Measurements from ENCODE around the gene CRADD.

The CRADD gene
- long read RNA-seq, transcript CRADD-201 (3 exons, 1,169 nt): major isoform, 46 of 51 reads
- long read RNA-seq, partial matches to known transcripts: 1 of 51 reads
- long read RNA-seq, other reads (novel, unspliced or antisense): 4 of 51 reads

DNA sequence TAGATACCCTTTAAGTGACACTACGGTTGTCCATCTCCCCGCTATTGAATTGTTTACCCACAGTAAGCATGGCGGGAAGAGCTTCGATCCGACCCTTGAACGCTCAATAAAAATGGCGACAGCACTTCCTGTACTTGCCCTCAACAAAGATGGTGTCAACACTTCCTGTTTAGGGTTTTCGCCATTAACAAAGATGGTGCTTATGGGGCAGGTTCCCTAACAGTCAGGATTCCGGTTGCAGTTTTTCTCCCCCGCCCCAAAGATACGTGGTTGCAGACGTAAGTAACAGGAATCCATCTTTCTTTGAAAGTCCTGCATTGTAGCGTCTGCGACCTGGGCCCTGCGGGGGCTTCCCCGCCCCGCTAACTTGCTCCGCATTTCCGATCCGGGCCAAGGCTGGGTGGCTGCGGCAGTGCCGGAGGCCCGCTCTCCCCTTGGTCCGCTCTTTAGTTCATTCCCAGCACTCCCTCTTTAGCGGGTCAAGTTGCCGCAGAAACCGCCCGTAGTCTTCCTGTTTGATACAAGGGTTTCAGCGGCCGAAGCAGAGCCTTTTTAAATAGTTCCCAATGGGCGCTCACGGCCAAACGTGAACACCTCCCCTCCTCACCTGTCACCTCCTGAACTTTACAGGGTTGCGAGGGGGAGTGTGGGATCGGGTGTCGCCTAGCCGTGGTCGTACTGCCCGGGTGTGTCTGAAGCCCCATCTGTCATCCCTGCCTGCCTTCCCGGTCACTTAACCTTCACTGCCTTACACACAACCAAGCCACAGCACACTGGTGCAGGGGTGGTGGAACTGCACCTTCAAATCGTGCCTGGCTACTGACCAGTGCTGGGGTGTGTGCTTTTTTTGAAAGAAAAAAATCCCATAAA is at the start of gene CRADD:
CRADD (plus strand) TSS at position 181 of the 870 bp plus-strand sequence.
- TF ChIP-seq GABPA (IDR thresholded peaks at IDR 0.05; ENCODE audit: low read depth): peak; percentile 84
- TF ChIP-seq POLR2AphosphoS5 (IDR thresholded peaks at IDR 0.05; ENCODE audit: low read depth): peak; percentile 88; the same call in 1 of the 2 replicates
- TF ChIP-seq, protein P1, sequence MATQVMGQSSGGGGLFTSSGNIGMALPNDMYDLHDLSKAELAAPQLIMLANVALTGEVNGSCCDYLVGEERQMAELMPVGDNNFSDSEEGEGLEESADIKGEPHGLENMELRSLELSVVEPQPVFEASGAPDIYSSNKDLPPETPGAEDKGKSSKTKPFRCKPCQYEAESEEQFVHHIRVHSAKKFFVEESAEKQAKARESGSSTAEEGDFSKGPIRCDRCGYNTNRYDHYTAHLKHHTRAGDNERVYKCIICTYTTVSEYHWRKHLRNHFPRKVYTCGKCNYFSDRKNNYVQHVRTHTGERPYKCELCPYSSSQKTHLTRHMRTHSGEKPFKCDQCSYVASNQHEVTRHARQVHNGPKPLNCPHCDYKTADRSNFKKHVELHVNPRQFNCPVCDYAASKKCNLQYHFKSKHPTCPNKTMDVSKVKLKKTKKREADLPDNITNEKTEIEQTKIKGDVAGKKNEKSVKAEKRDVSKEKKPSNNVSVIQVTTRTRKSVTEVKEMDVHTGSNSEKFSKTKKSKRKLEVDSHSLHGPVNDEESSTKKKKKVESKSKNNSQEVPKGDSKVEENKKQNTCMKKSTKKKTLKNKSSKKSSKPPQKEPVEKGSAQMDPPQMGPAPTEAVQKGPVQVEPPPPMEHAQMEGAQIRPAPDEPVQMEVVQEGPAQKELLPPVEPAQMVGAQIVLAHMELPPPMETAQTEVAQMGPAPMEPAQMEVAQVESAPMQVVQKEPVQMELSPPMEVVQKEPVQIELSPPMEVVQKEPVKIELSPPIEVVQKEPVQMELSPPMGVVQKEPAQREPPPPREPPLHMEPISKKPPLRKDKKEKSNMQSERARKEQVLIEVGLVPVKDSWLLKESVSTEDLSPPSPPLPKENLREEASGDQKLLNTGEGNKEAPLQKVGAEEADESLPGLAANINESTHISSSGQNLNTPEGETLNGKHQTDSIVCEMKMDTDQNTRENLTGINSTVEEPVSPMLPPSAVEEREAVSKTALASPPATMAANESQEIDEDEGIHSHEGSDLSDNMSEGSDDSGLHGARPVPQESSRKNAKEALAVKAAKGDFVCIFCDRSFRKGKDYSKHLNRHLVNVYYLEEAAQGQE (IDR thresholded peaks at IDR 0.05; ENCODE audit: insufficient replicate concordance, low read depth): peak; percentile 68
- TF ChIP-seq, protein P2, sequence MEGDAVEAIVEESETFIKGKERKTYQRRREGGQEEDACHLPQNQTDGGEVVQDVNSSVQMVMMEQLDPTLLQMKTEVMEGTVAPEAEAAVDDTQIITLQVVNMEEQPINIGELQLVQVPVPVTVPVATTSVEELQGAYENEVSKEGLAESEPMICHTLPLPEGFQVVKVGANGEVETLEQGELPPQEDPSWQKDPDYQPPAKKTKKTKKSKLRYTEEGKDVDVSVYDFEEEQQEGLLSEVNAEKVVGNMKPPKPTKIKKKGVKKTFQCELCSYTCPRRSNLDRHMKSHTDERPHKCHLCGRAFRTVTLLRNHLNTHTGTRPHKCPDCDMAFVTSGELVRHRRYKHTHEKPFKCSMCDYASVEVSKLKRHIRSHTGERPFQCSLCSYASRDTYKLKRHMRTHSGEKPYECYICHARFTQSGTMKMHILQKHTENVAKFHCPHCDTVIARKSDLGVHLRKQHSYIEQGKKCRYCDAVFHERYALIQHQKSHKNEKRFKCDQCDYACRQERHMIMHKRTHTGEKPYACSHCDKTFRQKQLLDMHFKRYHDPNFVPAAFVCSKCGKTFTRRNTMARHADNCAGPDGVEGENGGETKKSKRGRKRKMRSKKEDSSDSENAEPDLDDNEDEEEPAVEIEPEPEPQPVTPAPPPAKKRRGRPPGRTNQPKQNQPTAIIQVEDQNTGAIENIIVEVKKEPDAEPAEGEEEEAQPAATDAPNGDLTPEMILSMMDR (IDR thresholded peaks at IDR 0.05; ENCODE audit: insufficient read depth, low read length): no peak
- peak; percentile 96 for TF ChIP-seq SPI1 (IDR thresholded peaks at IDR 0.05; ENCODE audit: borderline replicate concordance, low read depth)

DNA sequence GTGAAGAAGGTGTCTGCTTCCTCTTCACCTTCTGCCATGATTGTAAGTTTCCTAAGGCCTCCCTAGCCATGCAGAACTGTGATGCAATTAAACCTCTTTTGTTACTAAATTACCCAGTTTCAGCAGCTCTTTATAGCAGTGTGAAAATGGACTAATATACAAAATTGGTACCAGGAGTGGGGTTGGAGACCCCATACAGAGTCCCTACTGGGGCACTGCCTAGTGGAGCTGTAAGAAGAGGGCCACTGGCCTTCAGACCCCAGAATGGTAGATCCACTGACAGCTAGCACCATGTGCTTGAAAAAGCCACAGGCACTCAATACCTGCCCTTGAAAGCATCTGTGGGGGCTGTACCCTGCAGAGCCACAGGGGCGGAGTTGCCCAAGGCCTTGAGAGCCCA is 44.8 kb upstream of the CRADD start:
- TF ChIP-seq POLR2AphosphoS5 (IDR thresholded peaks at IDR 0.05; ENCODE audit: low read depth): no peak
- TF ChIP-seq SPI1 (IDR thresholded peaks at IDR 0.05; ENCODE audit: borderline replicate concordance, low read depth): no peak
- TF ChIP-seq, protein P2 (IDR thresholded peaks at IDR 0.05; ENCODE audit: insufficient read depth, low read length): no peak
- no peak for TF ChIP-seq GABPA (IDR thresholded peaks at IDR 0.05; ENCODE audit: low read depth)
- TF ChIP-seq, protein P1 (IDR thresholded peaks at IDR 0.05; ENCODE audit: insufficient replicate concordance, low read depth): no peak
- DNase-seq (ENCODE audit: low read depth in 1 of 2, low spot score in 1 of 2): no peak
- Histone ChIP-seq H3K27ac (replicated peaks) (no peak overlapping the region), H3K27me3 (ENCODE audit: insufficient read depth, poor library complexity, severe bottlenecking) (no peaks in the 10 kb centered on the region), H3K4me3 (replicated peaks; ENCODE audit: insufficient read depth, low read length) (no peak overlapping the region)

More for the DNA sequence above, at the start of gene CRADD:
- Histone ChIP-seq H3K27me3 (ENCODE audit: insufficient read depth, poor library complexity, severe bottlenecking) (no peaks in the 10 kb centered on the region), H3K27ac (replicated peaks) (peak within 1 kb of the TSS; percentile 97), H3K4me3 (replicated peaks; ENCODE audit: insufficient read depth, low read length) (peak within 1 kb of the TSS; percentile 64)
- peak; percentile 93 to 97 for DNase-seq (ENCODE audit: low read depth in 1 of 2, low spot score in 1 of 2)

DNA sequence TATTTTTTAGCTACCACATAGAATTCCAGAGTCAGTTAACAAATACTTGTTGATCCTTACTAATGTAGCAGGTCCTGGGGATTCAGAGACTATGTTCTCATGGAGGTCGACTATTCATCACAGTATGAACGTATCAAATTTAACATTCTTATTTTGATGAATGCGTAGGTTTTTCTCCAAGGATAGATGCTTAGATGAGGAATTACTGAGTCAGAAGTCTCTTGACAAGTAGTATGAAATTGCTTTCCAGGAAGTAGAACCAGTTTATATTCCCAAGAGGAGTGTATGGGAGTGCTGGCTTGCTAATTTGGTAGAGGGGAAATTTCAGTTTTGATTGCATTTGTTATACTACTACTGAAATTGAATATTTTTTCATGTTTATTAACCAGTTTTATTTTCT is 42.8 kb upstream of the CRADD start:
- DNase-seq (ENCODE audit: low read depth in 1 of 2, low spot score in 1 of 2): no peak
- Histone ChIP-seq H3K4me3 (replicated peaks; ENCODE audit: insufficient read depth, low read length) (no peak overlapping the region), H3K27me3 (ENCODE audit: insufficient read depth, poor library complexity, severe bottlenecking) (peaks cover 3% of the 10 kb centered on the region), H3K27ac (replicated peaks) (no peak overlapping the region)
- TF ChIP-seq, protein P2 (IDR thresholded peaks at IDR 0.05; ENCODE audit: insufficient read depth, low read length): no peak
- TF ChIP-seq POLR2AphosphoS5 (IDR thresholded peaks at IDR 0.05; ENCODE audit: low read depth) (no peak), GABPA (IDR thresholded peaks at IDR 0.05; ENCODE audit: low read depth) (no peak), SPI1 (IDR thresholded peaks at IDR 0.05; ENCODE audit: borderline replicate concordance, low read depth) (no peak)
- TF ChIP-seq, protein P1 (IDR thresholded peaks at IDR 0.05; ENCODE audit: insufficient replicate concordance, low read depth): no peak
